ENCODE results near the gene ATP6V1B1.

The ATP6V1B1 gene

DNA sequence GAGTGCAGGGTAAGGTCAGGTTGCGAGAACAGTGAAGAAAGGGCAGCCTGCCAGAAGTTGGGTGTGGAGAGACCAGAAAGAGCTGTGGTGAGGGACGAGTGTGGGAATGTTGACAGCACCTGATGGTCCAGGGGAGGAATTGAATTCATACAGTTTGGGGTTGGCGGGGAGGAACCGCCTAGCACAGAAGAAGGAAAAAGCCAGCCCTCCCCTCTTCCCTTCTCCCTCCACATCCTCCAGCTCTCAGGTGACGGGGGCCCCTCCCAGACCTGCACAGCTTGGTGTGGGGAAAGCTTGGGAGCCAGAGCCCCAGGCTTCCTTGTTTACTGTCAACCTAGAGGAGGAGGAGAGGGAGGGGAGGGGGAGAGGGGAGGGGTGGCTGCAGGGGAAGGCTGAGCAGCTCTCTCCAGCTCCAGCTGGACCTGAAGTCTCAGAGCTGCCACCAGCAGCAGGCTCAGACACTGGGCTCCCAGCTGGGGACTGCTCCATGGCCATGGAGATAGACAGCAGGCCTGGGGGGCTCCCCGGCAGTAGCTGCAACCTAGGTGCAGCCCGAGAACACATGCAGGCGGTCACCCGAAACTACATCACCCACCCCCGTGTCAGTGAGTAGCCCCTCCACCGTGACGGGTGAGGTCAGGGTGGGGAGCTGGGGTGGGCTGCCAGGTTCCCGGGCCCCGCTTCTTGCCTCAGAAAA is at the start of gene ATP6V1B1:
ATP6V1B1 (plus strand) TSS at position 433 of the 697 bp plus-strand sequence; CDS start at position 488, 55 bp downstream.
- no peak for DNase-seq

DNA sequence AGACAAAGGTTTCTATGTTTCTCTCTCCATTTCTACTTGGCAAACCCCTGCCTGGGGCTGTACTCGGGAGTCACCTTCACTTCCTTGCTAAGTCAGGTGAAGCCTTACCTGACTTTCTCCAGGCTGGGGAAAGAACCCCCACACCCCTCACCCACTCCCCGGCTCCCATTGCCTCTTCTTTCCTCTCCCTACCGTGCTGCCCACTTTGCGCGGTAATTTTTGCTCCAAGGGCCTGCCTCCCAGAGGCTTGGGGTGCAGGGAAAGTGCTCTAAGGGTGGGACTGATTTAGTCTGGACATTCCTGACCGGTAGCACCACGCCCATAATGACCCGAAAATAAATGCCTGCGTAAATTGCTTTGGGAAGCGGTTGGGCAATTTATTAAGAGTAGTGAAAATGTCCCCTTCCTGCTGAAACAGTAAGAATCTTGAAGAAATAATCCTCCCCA is 49.1 kb upstream of the ATP6V1B1 start:
- no peak for DNase-seq

DNA sequence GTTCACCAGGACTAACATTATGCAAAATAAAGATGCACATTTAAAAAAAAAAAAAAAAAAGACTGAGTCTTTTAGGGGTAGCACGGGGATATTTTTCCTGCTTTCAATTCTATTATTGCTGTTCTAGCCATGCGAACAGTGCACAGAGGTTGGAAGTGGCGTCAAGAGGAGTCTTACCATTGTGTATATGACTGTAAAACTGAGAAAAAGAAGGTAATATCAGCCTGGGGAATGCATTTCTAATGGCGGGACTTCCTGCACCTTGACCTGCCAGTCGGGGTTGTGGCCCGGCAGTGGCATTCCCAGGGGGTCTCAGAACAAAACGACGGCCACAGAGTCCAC is 48.5 kb upstream of the ATP6V1B1 start:
- DNase-seq, result no peak

DNA sequence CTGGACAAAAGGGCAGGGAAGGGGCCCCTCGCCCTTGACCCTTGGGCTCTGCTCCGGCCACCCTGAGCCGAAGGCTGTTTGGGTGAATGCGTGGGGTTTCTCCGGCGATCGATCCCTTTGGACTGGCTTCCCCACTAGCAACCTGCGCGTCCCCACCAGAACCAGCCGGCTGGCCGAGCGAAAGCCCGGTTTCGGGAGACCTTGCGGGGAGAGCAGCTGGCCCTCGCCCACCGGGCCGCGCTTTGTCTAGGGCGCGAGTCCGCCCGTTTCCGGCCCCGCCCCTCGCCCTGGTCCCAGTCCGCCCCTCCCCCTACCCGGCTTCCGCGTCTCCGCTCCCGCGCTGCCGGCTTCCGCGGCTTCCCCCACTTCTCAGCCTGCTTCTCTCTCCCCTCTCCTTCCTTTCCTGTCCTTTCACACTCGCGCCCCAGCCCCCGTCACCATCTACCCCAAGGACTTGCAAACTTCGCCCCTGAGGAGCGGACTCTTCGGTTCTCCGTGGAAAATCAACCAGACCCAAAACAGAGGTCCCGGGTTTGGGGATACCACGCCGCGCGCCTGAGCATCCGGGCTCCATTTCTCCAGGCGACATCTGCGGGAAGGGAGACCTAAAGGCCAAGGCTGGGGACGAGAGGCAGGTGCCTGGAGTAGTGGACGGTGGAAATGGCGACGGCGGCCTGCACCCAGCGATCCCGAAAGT is 48.0 kb upstream of the ATP6V1B1 start:
- no peak for DNase-seq

DNA sequence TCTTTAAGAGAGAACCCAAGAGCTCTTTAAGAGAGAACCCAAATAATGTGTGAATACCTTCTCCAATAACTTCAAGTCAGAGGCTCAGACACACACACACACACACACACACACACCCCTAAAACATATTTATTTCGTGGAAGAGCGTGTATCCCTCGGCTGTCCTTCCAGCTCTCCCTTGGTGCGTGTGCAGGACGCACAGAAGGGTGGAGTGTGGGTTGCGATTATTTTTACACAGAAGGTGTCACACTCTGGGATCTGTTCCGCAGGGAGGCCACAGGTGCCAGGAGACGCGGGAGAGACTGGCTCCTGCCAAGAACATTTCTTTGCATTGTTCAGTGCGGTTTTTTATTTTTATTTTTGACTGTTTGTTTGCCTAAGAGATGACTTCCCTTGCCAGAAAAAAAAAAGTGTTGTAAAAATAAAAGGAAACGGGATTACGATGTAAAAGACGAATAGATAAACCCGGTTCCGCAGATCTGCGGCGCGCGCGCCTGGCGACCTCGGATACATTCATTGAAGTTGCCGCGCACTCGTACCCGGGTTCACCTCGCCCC is 47.3 kb upstream of the ATP6V1B1 start:
- no peak for DNase-seq

DNA sequence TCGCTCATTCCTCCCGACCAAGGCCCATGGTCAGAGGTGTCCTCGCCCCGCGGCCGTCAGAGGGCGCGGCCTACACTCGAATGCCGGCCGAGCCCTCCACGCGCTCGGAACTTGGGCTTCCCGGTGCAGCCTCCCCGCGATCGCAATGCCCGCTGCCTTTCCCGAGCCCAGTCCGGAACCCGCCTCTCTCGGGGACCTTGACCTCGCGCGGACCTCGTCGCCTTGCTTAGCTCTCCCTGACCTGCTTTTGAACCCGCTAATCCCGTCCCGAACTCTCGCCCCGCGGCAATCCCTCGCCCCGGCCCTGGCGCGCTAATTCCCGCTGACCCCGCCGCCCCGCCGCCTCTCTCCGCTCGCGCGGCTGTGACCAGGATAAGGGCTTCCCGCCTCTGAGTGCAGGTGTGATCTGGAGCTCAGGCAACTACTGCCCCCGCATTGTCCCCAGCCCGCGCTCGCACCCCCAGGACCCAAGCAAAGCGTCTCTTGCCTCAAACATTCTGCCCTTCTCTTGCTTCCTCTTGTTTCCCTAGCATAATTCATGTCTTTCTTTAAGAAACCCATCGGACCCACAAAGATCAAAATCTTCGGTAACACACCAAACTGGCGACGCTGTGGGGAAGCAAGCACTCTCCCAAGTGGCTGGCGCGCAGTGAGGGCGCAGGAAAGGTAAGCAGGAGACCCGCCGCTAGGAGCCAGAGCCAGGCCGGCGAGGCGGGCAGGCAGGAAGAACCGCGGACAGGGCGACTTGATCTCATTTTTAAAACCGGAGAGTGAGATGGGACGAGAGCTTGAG is 46.6 kb upstream of the ATP6V1B1 start:
- no peak for DNase-seq

DNA sequence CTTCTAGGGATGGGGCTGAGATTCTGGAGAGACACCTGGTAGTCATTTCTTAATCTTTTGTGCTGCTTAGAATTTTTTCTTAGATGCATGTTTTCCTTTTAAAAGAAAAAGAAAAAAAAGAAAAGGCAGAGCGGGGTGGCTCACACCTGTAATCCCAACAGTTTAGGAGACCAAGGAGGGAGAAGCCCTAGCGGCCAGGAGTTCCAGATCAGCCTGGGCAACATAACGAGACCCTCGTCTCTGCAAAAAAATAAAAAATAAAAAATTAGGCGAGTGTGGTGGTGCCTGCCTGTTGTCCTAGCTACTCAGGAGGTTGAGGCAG is 46.0 kb upstream of the ATP6V1B1 start:
- no peak for DNase-seq

DNA sequence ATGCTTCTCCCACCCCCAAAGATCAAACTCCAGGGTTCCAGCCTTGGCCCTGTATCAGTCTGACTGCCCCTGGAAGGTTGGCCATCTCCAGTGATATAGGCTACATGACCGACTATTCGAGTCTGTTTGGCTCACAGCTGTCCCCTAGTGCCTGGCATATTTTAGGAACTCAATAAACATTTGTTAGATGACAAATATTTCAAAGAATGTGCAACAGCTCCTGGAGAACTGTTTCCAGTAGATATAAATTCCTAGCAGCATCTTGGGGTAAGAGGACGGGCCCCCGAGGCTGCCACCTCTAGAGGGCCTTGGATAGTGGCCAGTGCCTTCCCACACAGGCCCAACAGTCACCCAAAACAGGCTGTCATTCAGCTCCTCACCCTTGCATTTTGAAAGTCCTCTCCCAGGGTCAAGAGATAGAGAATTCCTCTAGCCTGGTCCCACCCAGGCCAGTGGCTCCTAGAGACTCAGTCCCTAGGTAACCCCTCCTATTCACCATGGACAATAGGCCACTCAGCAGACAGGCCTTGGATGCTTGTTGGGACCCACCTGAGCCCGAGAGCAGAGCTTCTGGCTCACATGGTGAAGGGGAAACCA is 45.1 kb upstream of the ATP6V1B1 start:
- no peak for DNase-seq

DNA sequence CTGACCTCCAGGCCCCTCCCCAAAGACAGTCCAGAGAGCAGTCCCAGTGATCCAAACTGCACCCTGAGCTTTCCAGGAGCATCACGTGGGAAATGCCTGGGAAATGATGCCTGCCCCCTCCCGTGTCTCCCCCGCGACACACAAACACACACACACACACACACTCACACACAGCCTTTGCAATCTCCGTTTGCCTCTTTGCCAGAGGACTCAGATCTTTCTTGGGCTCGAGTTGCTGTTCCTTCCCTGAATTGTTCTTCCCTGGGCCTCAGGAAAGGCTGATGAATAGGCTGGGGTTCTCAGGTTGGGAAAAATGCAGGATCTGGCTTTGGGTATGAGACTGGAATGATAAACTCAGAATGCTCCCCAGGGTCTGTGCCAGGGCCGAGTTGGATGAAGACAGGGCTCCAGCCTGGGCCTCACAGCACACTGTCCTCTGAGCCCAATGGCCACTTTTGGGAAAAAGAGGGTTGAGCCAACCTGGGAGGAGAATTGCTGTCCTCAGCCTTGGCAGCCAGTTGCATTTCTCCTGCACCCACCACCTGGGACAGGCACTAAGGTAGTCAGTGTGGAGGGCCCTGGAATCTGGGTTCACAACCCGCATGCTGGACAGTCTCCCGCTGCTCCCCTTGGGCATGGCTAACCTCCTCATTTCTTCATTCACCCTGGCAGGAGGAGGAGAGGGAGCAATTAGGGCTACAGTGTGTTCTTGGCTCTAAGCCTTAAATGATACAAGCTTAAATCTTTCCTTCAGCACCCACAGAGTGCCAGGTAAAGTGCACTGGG is 43.9 kb upstream of the ATP6V1B1 start:
- DNase-seq, result no peak

DNA sequence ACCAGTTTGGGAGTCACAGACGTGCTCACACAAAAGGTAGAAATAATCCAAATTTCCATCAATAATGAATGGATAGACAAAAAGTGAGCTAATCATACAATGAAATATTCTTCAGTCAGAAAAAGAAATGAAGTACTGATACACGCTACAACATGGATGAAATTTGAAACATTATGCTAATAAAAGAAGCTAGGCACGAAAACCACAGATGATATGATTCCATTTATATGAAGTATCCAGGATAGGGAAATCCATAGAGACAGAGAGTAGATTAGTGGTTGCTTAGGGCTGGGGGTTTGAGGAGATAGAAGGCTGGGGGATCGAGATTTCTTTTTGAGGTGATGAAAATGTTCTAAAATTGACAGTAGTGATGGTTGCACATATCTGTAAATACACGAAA is 43.0 kb upstream of the ATP6V1B1 start:
- DNase-seq, result no peak

DNA sequence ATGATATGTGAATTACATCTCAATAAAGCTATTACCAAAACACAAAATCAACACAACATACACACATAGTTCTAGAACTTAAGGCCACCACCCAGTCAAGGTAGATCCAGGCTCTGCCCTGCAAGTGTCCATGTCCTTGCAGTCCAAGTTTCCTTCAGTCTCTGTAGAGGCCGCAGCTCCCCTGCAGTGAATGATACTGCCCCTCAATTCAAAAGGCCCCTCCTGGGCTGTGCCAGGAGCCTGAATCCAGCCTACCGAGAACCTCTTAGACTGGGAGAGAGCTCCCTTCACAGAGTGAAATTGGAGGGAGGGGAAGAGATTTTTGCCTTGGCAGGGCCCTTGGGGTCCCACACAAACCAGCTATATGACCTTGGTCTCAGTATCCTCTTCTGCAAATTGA is 42.5 kb upstream of the ATP6V1B1 start:
- no peak for DNase-seq

DNA sequence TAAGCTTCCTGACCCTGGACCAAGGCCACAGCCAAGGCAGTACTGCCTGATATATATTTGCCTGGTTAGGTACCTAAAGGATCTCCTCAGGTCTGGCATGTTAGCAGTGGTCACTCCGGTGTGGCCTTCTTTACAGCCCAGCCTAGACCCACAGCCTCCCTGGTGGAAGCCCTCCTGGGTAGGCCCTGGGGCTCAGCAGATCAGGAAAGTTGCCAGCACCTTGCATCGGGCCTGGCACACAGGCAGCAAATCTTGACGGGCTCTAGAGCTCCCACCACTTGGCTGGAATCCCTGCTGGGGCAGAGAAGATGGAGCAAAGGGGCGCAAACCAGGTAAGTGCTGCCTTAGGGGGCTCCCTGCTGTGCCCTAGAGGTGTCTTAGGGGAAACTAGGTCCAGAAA is 40.9 kb upstream of the ATP6V1B1 start:
- no peak for DNase-seq

DNA sequence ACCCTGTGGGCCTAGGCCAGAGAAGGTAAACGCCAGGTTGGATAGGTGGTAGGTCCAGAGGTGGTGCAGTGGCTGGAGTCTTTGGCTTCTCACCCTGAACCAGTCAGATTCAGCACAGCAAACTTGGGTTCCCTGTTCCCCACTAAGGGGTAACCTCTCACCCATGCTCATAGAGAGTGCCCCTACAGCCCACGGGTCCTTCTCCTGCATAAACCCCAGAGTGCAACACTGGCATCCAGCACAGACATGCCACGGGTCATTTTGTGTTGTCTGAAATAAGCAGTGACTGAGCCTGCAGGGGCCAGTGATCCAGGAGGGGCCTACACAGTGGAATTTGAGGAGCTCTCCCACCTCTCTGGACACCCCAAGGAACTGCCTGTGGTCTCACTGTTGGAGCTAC is 40.5 kb upstream of the ATP6V1B1 start:
- DNase-seq, result no peak

DNA sequence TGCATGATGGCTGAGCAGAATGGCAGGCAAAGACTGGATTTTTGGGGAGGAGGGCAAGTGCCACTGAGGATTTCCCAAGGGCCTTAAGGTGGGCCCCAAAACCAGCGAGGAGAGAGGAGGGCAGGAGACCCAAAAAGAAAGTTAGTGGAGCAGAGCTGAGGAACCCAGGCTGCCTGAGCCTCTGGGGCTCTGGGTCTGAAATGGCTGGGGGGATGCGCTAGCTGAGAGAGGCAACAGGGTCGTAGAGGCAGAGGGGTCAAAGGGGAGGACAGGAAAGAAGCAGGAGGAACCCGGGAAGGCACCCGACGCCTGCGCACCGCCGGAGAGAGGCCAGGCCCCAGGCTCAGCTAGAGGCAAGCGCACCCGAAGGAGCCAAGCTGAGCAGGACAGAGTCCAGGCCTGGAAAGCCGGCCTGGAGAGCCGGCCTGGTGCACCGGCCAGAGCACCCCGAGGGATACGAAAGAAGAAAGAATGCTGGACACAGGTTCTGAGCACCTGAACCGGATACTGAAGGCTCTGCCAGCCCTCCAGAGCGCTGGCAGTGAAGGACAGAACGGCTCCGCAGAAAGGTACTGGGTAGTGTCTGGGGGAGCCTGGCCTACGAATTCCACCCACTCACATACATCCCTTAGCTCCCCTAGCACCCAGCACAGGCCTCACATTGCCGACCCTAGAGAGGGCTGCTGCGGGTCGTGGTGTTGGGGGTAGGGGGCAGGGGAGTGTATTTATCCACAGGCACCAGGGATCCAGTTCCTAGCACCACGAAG is 39.5 kb upstream of the ATP6V1B1 start:
- no peak for DNase-seq

DNA sequence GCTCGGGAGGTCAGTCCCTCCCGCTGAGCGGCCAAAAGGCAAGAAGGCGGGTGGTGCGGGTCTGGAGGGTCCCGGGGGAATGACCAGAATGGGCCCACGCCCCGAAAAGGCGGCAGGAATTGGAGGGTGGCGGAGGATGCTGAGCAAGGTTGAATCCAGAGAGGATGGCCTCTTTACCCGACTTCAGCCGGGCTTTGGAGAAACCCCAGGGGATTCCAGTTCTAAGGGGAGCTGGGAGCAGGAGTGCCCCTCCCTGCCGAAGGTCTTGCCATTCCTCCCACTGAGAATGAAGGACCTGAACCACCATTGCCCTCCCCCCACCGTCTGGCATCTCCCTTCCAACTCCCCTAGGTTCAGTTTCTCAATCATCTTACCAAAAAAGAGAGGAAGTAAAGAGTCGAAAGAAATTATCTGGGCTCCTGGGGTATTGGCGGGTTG is 38.9 kb upstream of the ATP6V1B1 start:
- no peak for DNase-seq

DNA sequence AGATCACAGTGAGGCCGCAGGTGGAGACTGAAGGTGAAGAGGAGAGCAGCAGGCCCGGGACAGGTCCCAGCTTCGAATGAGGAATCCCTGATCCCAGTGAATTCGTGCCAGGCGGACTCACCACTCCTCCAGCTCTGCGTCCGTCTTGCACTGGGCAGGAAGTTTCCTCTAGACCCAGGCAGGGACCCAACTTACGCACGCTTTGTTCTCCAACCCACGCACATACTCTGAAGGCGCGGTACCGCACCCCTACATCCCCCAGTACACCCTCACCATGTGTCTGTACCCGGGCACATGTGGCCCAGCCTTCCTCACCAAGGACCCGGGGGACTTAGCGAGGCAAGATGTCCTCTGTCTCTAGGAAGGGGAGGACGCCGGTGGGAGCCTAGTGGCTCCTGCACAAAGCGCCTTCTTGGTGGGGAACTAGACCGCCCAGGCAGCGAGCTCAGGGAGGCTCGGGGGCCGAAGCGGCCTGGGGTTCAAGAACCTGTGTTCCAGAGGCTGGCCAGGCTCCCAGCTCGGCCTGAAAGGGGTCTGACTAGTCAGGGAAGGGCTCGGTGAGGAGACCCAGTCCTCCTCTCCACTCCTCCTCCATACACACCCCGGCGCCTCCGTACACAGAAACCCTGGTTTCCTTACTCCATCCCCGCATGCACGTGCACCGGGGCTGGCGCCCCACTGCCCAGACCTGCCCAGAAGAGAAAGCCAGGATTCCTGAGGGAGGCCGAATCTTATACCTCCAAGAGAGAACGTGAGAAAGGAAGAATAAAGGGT is 38.3 kb upstream of the ATP6V1B1 start:
- DNase-seq, result no peak

DNA sequence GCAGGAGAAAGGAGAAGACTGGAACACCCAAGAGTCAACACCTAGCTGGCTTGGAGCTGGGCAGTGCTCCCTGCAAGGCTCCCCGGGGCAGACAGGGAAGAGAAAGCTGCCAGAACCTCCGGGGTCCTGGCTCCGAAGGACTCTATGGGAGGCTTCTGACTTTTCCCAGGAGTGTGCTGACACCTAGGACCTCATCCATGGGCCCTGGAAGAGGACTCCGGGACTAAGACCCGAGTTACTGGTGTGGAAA is 37.8 kb upstream of the ATP6V1B1 start:
- DNase-seq, result no peak

DNA sequence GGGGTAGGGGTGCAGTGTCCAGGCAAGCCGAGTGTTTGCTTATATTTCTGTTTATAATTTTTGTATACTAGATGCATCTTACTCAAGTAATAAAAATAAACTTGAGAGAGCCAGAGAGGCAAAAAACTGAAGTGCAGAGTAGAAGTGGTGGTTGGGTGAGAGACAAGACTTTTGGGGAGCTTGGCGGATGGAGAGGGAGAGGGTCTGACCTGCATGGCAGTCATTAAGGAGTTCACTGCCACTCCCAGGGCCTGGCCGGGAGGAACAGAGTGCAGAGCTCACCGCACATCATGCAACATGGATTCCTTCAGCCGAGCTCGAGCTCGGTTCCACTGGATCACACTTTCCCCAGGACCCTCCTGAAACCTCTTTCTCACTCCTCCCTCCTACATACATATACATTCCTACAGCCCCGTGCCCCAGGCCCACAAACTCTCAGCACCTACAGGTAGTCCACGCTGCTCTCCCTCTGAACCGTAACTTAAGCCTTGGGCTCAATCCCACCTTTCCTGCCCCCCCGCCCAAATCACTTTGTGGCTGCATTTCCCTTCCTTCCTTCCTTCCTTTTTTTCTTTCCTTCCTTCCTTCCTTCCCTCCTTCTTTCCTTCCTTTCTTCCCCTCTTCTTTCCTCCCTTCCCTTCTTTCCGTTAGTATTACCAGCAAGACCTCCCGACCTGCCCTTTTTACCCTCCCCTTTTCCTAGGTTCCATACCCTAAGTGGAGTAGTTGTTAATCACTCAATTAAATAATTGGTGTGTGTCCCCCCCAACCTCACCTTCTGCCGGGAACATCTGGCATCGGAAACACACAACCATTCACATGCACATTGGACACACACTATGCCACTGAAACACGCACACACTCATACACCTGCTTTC is 37.1 kb upstream of the ATP6V1B1 start:
- DNase-seq, result no peak

DNA sequence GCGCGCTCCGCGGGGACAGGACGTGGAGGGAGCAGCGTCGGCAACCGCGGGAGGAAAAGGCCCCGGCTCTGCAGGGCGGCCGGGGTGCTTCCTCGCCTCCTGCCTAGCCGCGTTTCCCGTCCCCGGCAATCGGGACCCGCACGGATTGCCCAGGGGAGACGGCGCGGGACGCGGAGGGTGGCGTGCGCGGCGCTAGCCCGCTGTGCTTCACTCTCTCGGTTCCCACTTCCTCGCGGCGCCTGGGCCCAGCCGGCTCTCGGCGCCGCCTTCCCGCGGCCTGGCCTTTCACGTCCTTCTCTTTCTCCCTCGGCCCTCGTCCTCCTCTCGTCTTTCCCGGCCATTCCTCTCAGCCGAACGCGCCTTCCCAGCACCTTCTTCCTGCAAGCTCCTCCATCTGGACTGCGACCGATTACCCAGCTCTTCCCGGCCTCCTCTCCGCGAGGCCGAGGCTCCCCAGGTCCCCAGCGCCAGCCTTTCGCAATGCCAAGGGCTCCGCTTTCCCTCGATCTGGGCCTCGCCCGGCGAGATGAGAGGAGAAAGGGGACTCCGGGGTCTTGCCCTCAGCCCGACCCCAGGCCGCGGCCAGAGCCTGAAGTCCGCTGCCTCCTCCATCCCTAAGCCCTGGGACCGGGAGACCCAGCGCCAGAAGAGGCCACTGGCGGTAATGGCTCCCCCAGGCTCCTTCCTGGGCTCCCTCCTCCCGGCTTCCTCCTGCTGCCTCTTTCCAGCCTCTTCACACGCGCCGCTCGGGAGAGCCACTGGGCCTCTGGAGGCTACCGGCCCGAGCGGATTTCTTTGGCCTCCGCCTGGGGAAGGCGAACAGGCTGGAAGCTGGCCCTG is 34.3 kb upstream of the ATP6V1B1 start:
- no peak for DNase-seq

Measured in T1000 (cell line).